Stimulated activated CD4-positive, alpha-beta T cell treated with anti-CD3 and anti-CD28 coated beads, Interleukin-2, amount 100 ng/mL, for 48 hours (primary cell): ENCODE results near the gene SKIC8.
A peak's percentile ranks its signal among the peaks of the same experiment; 100 is the strongest.

Experiments
- DNase-seq, 2 donors: peaks; one replicate each; pipeline ENCODE4 v3.0.0-alpha.2; 2020

The SKIC8 gene

GRCh38 chr15:78291052-78291451, 8.4 kb downstream of the SKIC8 start:
- no peak for DNase-seq

GRCh38 chr15:78290222-78290621, 9.2 kb downstream of the SKIC8 start:
- no peak for DNase-seq

- no peak for DNase-seq
Measured at GRCh38 chr15:78284758-78285157, 14.7 kb downstream of the SKIC8 start.

DNA sequence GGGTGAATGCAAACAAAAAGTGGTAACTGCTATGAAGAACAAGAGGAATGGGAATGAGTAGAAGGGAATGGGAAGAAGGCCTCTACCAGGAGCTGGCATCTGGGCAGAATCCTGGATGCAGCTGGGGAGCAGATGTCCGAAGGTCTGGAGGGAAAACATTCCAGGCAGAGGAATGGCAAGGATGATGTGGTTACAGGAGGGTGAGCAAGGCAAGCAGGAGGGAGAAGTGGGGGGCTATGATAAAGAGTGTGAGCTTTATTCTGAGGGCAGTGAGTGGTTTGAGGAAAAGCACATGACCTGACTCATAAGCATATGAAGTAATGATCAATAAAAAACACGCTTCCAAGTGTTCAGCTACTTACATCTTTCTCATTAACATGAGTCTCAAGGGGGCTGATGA, 17.1 kb downstream of the SKIC8 start:
- DNase-seq: no peak

GRCh38 chr15:78280319-78281072, 18.9 kb downstream of the SKIC8 start:
- no peak for DNase-seq

GRCh38 chr15:78276064-78276943, 23.1 kb downstream of the SKIC8 start:
- DNase-seq: no peak

- DNase-seq: no peak
Measured at GRCh38 chr15:78274994-78275393, 24.4 kb downstream of the SKIC8 start.

- DNase-seq: no peak
Measured at GRCh38 chr15:78272776-78273175, 26.6 kb downstream of the SKIC8 start.

DNA sequence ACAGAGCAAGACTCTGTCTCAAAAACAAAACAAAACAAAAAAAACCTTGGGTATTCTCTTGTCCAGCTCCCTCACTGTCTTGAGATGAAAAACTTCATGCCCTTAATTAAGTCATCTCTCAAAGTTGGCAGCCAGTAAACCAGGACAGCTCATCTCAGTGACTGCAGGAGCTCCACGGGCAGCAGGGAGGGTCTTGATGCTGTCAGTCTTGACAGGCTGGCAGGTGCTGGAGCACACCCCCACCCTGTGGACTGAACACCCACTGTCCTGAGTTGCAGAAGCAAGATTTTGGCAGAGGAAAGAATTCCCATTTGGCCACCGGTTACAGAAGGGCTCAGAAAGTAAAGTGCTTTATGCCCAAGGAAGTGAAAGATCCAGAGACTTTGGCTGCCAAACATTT, 27.1 kb downstream of the SKIC8 start:
- no peak for DNase-seq

DNA sequence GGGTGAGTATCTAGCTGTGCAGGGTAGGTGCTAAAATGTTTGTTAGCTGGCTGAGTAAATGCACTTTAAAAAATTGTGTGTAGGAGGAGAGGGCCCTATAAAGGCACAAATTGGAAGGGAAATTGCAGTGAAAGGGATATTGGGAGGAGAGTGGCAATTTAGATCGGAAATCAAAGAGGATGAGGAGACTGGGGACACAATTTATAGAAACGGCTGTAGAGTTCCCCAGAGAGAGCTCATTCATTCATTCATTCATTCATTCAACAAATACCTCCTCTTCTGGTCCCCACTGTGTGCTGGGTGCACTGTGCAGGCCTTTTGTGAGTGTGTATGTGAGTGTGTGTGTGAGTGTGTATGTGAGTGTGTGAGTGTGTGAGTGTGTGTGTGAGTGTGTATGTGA, 32.6 kb downstream of the SKIC8 start:
- DNase-seq: no peak

- no peak for DNase-seq
Measured at GRCh38 chr15:78266229-78266628, 33.2 kb downstream of the SKIC8 start.

- no peak for DNase-seq
Measured at GRCh38 chr15:78265752-78266224, 33.6 kb downstream of the SKIC8 start.

DNA sequence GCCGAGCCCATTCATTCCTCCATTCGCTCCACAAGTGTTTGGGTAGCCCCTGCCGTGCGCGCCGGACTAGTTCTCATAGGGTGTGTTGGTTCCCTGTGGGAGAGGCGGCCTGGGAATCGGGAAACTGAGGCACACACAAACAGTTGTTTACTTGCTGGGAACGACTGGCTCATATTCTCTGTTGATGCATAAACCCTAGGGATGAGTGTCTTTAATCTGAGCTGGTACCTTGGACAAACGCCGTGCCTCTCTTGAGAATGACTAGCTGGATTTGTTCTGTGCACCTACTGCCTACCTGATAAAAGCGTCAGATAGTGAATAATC, 34.3 kb downstream of the SKIC8 start:
- DNase-seq: no peak

GRCh38 chr15:78264304-78265136, 34.9 kb downstream of the SKIC8 start, which contains the start of gene DNAJA4:
Gene DNAJA4, plus strand, starts transcription at chr15:78264562. Its CDS starts 202 bp downstream, at chr15:78264764.
- peak; percentile 32 to 47 for DNase-seq

DNA sequence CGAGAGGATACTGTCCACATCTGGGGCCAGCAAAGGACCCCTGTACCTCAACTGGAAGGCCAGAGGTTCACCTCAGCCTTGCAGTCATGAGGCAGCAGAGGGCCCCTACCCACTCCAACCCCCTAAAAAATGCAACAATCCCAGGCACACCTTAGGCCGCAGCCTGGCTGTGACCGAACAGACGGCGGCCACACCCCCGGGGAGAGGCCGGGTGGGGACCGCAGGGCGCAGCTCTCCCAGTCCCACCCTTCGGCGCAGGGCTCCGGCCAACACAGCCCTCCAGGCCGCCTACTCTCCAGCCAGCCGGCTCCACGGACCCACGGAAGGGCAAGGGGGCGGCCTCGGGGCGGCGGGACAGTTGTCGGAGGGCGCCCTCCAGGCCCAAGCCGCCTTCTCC, 35.5 kb downstream of the SKIC8 start:
- DNase-seq: no peak

- no peak for DNase-seq
Measured at GRCh38 chr15:78263351-78263781, 36.0 kb downstream of the SKIC8 start.

GRCh38 chr15:78261062-78261461, 38.3 kb downstream of the SKIC8 start:
- DNase-seq: no peak

- DNase-seq: no peak
Measured at GRCh38 chr15:78260489-78260888, 38.9 kb downstream of the SKIC8 start.

DNA sequence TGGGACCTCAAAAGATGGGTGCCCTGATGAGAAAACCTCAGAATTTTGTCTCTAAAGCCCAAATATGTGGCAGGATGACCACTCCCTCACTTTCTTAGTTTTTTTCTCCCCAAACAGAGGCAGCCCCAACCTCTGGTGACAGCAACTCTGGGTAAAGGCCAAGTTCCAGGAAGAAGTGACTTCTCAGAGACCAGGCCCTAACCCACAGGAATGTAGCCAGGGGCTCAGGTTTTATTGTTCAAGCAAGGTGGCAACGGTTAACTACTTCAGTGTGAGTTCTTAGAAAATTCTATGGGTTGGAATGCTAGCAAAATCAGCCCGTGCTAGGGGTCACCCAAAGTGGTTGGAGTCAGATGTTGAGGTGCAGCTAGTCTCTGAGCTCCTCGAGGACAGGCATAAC, 40.2 kb downstream of the SKIC8 start:
- no peak for DNase-seq

DNA sequence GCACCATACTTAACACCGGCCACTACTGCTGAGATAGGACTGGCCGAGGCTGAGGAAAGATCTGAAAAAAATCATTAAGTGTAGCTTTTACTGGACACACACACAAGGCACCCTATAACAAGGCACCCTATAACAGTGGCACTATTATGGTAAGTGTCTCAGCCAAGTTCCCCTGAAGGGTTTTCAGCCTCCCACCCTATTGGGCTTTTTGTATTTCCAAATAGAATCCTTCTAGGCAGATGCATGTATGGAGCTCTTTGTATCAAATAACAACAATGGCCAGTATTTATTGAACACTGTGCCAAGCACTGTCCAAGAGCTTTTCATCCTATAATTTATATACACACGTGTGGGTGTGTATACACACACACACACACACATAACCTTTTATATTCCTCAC, 41.7 kb downstream of the SKIC8 start:
- no peak for DNase-seq

DNA sequence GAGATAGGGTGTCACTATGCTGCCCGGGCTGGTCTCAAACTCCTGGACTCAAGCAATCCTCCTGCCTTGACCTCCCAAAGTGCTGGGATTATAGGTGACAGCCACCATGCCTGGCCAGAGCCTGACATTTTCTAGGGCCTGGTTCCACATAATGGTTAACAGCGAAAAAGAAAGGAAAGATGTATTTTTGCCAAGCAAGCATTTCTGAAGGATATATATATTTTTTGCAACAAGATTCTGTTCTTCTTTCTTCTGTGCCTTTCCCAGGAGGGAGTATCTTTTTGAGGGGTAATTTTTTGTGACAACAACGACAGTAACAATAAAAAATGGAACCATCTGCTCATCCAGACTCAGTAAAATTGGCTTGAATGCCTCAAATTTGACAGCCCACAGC, 43.4 kb downstream of the SKIC8 start:
- DNase-seq: no peak

- DNase-seq: no peak
Measured at GRCh38 chr15:78255421-78256043, 43.9 kb downstream of the SKIC8 start.

- no peak for DNase-seq
Measured at GRCh38 chr15:78251136-78251535, 48.3 kb downstream of the SKIC8 start.
